Measurements from ENCODE around the gene CAPN11.

Gene CAPN11

GRCh38 chr6:44185953-44186634, 27.5 kb downstream of the CAPN11 start:
- TF ChIP-seq CTCF (IDR thresholded peaks at IDR 0.05; ENCODE audit: low read depth, low read length), result no peak
- no peak for DNase-seq (ENCODE audit: low read depth, low spot score)
- in situ Hi-C loops (cut with HindIII; ENCODE audit: low sequenced_read_pairs), result no loop called here
- no peak overlapping the region for H3K4me3 ChIP-seq (ENCODE audit: low read depth, low read length)

DNA sequence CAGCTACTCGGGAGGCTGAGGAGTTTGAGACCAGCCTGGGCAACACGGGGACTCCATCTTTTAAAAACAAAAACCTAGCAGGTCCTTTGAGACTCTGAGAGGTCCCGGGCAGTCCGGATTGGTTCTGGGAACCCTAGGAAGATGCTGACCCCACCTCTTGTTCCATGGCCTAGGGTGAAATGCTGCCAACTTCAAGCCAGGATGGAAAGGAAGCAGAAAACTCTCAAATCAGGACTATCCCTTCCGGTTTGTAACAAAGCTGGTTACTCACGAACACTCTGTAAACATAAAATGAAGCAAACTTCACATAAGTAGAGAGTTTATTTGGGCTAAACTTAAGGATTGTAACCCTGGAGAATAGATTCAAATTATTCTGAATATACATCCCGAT, 28.0 kb downstream of the CAPN11 start:
- in situ Hi-C loops (cut with HindIII; ENCODE audit: low sequenced_read_pairs), result no loop called here
- no peak overlapping the region for H3K4me3 ChIP-seq (ENCODE audit: low read depth, low read length)
- TF ChIP-seq CTCF (IDR thresholded peaks at IDR 0.05; ENCODE audit: low read depth, low read length), result no peak
- DNase-seq (ENCODE audit: low read depth, low spot score), result no peak

- DNase-seq (ENCODE audit: low read depth, low spot score), result no peak
- no peak overlapping the region for H3K4me3 ChIP-seq (ENCODE audit: low read depth, low read length)
- in situ Hi-C loops (cut with HindIII; ENCODE audit: low sequenced_read_pairs), result no loop called here
- TF ChIP-seq CTCF (IDR thresholded peaks at IDR 0.05; ENCODE audit: low read depth, low read length), result no peak
These were observed 30.2 kb downstream of the CAPN11 start for GRCh38 chr6:44188819-44189218.

- in situ Hi-C loops (cut with HindIII; ENCODE audit: low sequenced_read_pairs), result no loop called here
- DNase-seq (ENCODE audit: low read depth, low spot score), result no peak
- H3K4me3 ChIP-seq (ENCODE audit: low read depth, low read length), result no peak overlapping the region
- TF ChIP-seq CTCF (IDR thresholded peaks at IDR 0.05; ENCODE audit: low read depth, low read length), result no peak
These were observed 30.6 kb downstream of the CAPN11 start for GRCh38 chr6:44189257-44189656.

- no peak overlapping the region for H3K4me3 ChIP-seq (ENCODE audit: low read depth, low read length)
- in situ Hi-C loops (cut with HindIII; ENCODE audit: low sequenced_read_pairs), result no loop called here
- no peak for DNase-seq (ENCODE audit: low read depth, low spot score)
- TF ChIP-seq CTCF (IDR thresholded peaks at IDR 0.05; ENCODE audit: low read depth, low read length), result no peak
These were observed 32.1 kb downstream of the CAPN11 start for GRCh38 chr6:44190715-44191114.

DNA sequence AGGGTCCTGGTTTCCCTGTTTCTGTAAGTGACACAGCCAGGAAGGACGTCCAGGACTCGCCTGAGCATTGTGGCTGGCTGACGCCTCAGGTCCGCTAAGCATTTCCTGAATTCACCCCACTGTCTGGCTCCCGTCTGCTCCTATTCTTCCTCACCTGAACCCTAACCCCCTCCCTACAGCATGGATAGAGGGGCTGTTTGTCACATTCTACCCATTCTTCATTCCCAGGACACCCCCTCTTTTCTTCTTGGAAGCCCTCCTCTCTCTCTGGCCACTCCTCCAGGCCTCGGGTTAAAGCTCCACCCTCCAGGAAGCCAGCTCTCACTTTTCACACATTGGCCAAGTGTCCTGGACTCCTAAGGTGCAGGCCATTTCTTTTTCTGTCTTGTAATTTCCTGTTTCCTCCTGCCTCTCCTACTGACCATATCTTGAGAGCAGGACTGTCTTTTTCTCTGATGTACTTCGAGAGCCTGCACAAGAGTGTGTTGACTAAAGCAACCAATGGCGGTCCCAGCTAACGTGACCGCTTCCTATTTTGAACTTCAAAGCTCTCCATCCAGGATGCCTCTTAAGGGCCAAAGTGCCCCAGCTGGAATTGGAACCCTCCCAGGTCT, 33.9 kb downstream of the CAPN11 start:
- in situ Hi-C loops (cut with HindIII; ENCODE audit: low sequenced_read_pairs), result no loop called here
- no peak overlapping the region for H3K4me3 ChIP-seq (ENCODE audit: low read depth, low read length)
- DNase-seq (ENCODE audit: low read depth, low spot score), result no peak
- TF ChIP-seq CTCF (IDR thresholded peaks at IDR 0.05; ENCODE audit: low read depth, low read length), result no peak

Data from astrocyte of the spinal cord (primary cell).